ENCODE results near the gene ACTN2.

DNA sequence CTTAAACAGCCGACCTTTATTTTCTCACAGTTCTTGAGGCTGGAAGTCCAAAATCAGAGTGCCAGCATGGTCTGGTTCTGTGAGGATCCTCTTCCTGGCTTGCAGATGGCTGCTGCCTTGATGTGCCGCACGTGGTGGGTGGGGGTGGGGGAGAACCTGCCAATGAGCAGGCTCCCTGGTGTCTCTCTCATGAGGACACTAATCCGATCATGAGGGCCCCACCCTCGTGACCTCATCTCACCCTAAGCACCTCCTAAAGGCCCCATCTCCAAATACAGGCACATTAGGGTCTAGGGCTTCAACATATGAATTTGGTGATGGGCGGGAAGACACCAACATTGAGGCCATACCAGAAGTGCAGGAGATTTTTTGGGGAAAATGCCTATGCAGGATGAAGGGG lies 37.8 kb downstream of the ACTN2 start:
- TF ChIP-seq, protein P1, sequence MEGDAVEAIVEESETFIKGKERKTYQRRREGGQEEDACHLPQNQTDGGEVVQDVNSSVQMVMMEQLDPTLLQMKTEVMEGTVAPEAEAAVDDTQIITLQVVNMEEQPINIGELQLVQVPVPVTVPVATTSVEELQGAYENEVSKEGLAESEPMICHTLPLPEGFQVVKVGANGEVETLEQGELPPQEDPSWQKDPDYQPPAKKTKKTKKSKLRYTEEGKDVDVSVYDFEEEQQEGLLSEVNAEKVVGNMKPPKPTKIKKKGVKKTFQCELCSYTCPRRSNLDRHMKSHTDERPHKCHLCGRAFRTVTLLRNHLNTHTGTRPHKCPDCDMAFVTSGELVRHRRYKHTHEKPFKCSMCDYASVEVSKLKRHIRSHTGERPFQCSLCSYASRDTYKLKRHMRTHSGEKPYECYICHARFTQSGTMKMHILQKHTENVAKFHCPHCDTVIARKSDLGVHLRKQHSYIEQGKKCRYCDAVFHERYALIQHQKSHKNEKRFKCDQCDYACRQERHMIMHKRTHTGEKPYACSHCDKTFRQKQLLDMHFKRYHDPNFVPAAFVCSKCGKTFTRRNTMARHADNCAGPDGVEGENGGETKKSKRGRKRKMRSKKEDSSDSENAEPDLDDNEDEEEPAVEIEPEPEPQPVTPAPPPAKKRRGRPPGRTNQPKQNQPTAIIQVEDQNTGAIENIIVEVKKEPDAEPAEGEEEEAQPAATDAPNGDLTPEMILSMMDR (IDR thresholded peaks at IDR 0.05) = no peak
- no peak for TF ChIP-seq EP300 (IDR thresholded peaks at IDR 0.05)

All from tibial nerve (tissue), 4 donors.